Neural progenitor cell (in vitro differentiated cells): ENCODE results near the gene FAM216B. TPM values are rescaled to one million over a fixed set of nuclear protein-coding genes. Genes with fewer than 3 reads are reported as not detected.
A peak's percentile ranks its signal among the peaks of the same experiment; 100 is the strongest.

Experiments used
- DNase-seq: peaks from one replicate; pipeline ENCODE4 v3.0.0-alpha.2; 2016; ENCODE audit warnings: low spot score
- H2AFZ ChIP-seq: fragments of 200-600 bp; sonication (generic); replicated peaks from 2 replicates; pipeline ENCODE4 v1.6.1; 2016; ENCODE audit warnings: antibody characterized with exemption
- H3F3A ChIP-seq: fragments of 200-600 bp; sonication (generic); 2 replicates; pipeline ENCODE4 v1.6.1; 2016; ENCODE audit warnings: antibody characterized with exemption, low read depth
- H3K27ac ChIP-seq: fragments of 200-600 bp; sonication (generic); 2 replicates; pipeline ENCODE4 v1.5.1; 2016; ENCODE audit warnings: mild to moderate bottlenecking
- H3K27me3 ChIP-seq: fragments of 200-600 bp; sonication (generic); 2 replicates; pipeline ENCODE4 v1.6.1; 2016; ENCODE audit warnings: mild to moderate bottlenecking, moderate library complexity
- H3K36me3 ChIP-seq: fragments of 200-600 bp; sonication (generic); 2 replicates; pipeline ENCODE4 v1.5.1; 2016
- H3K4me1 ChIP-seq: fragments of 200-600 bp; sonication (generic); 2 replicates; pipeline ENCODE4 v1.6.1; 2016; ENCODE audit warnings: mixed run types
- H3K4me2 ChIP-seq: fragments of 200-600 bp; sonication (generic); 2 replicates; pipeline ENCODE4 v1.6.1; 2016
- H3K4me3 ChIP-seq: fragments of 200-600 bp; sonication (generic); 2 replicates; pipeline ENCODE4 v1.5.1; 2016
- H3K79me2 ChIP-seq: fragments of 200-600 bp; sonication (generic); 2 replicates; pipeline ENCODE4 v1.6.1; 2016; ENCODE audit warnings: low read depth
- H3K9ac ChIP-seq: fragments of 200-600 bp; sonication (generic); 2 replicates; pipeline ENCODE4 v1.6.1; 2016
- H3K9me3 ChIP-seq: fragments of 200-600 bp; sonication (generic); 2 replicates; pipeline ENCODE4 v1.5.1; 2016; ENCODE audit warnings: low read depth
- H4K20me1 ChIP-seq: fragments of 200-600 bp; sonication (generic); 2 replicates; pipeline ENCODE4 v1.6.1; 2016; ENCODE audit warnings: low read depth
- H3K27ac Mint-ChIP-seq: 3 replicates; pipeline ENCODE4 v1.8.0; 2021; ENCODE audit warnings: mixed read lengths
- H3K27me3 Mint-ChIP-seq: 2 replicates; pipeline ENCODE4 v1.8.0; 2022; ENCODE audit warnings: low read depth, mild to moderate bottlenecking, inconsistent platforms, moderate library complexity, mixed read lengths; ENCODE audit not compliant: insufficient read depth
- H3K36me3 Mint-ChIP-seq: 3 replicates; pipeline ENCODE4 v1.8.0; 2021; ENCODE audit warnings: mixed read lengths
- H3K4me1 Mint-ChIP-seq: 3 replicates; pipeline ENCODE4 v1.8.0; 2021; ENCODE audit warnings: mixed read lengths
- H3K4me3 Mint-ChIP-seq: 3 replicates; pipeline ENCODE4 v1.8.0; 2021; ENCODE audit warnings: mild to moderate bottlenecking, moderate library complexity, mixed read lengths
- H3K9me3 Mint-ChIP-seq: 3 replicates; pipeline ENCODE4 v1.8.0; 2020; ENCODE audit warnings: mixed read lengths
- EZH2 ChIP-seq: fragments of 200-600 bp; sonication (generic); IDR thresholded peaks from 2 replicates; pipeline ENCODE4 v1.6.1; 2017; ENCODE audit warnings: antibody characterized with exemption, mild to moderate bottlenecking, moderate library complexity
- EZH2phosphoT487 ChIP-seq: fragments of 200-600 bp; sonication (generic); IDR thresholded peaks from 2 replicates; pipeline ENCODE4 v1.6.1; 2017; ENCODE audit warnings: antibody characterized with exemption
- total RNA-seq: library from RNA; depleted of rRNA; stranded (reverse); fragments of >200 nt; gene quantifications from 2 replicates; pipeline ENCODE4 v1.2.3, GENCODE V29; 2015; ENCODE audit warnings: low replicate concordance
- TF ChIP-seq, protein P1 (sequence below): fragments of 200-600 bp; sonication (generic); IDR thresholded peaks from 2 replicates; pipeline ENCODE4 v1.5.1; 2017; ENCODE audit warnings: antibody characterized with exemption, mild to moderate bottlenecking

Gene FAM216B
- total RNA-seq, 1 donor from 2014 or later, result not detected

DNA sequence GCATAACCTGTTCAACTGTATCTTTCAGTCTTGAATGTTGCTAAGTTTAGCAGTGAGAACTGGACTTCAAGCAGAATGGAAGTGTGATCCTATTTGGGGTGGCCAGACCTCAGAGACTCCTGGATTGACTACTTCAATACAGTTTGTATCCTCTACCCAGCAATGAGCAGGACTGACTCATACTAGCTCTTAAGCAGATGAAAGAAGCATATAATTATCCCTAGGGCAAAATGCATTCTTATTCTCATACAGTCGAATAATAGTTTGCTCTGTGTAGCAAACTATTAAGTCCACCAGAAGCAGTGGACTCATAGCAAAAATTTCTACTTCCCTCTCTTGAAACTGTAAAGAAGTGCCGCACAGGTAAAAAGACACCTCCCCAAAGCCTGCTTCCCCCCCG lies 46.4 kb upstream of the FAM216B start:
- H3K9ac ChIP-seq, result no peak overlapping the region
- DNase-seq, result no peak
- H3K27ac ChIP-seq, result no peak overlapping the region
- H3K4me1 Mint-ChIP-seq, result no peaks in the 10 kb centered on the region
- H3K4me3 Mint-ChIP-seq, result no peak overlapping the region
- H3K4me2 ChIP-seq, result no peak overlapping the region
- no peaks in the 10 kb centered on the region for H3K9me3 Mint-ChIP-seq
- H2AFZ ChIP-seq, result peak overlapping the region; percentile 42
- H3K4me3 ChIP-seq, result no peak overlapping the region
- H3K79me2 ChIP-seq, result no peaks in the 10 kb centered on the region
- H3K9me3 ChIP-seq, result no peaks in the 10 kb centered on the region
- H3K4me1 ChIP-seq, result no peaks in the 10 kb centered on the region
- H3K27me3 ChIP-seq, result no peaks in the 10 kb centered on the region
- H3K36me3 Mint-ChIP-seq, result no peaks in the 10 kb centered on the region
- no peaks in the 10 kb centered on the region for H3F3A ChIP-seq
- H4K20me1 ChIP-seq, result no peaks in the 10 kb centered on the region
- H3K27ac Mint-ChIP-seq, result no peak overlapping the region
- no peaks in the 10 kb centered on the region for H3K27me3 Mint-ChIP-seq
- H3K36me3 ChIP-seq, result no peaks in the 10 kb centered on the region
- TF ChIP-seq EZH2phosphoT487 (no peak), EZH2 (no peak)
- TF ChIP-seq, protein P1, sequence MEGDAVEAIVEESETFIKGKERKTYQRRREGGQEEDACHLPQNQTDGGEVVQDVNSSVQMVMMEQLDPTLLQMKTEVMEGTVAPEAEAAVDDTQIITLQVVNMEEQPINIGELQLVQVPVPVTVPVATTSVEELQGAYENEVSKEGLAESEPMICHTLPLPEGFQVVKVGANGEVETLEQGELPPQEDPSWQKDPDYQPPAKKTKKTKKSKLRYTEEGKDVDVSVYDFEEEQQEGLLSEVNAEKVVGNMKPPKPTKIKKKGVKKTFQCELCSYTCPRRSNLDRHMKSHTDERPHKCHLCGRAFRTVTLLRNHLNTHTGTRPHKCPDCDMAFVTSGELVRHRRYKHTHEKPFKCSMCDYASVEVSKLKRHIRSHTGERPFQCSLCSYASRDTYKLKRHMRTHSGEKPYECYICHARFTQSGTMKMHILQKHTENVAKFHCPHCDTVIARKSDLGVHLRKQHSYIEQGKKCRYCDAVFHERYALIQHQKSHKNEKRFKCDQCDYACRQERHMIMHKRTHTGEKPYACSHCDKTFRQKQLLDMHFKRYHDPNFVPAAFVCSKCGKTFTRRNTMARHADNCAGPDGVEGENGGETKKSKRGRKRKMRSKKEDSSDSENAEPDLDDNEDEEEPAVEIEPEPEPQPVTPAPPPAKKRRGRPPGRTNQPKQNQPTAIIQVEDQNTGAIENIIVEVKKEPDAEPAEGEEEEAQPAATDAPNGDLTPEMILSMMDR, result no peak

DNA sequence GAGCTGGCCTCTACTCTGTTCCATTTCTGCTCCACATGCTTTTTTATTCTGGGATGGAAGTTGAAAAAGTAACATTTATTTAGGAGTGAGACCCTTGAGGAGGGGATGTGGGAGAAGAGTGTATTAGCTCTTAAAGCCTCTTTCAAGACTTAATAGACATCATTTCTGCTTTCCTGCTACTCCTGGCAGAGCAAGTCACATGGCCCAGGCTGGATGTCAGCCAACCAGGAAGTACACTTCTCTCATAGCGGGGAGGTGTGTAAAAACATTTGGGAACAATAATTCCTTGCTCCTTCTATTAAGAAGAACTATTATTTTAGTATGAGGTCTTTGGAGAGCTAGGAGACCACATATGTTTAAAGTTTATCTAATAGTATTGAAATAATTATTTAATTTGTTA lies 40.6 kb upstream of the FAM216B start:
- Histone ChIP-seq H3K9ac (no peak overlapping the region), H3K4me3 (no peak overlapping the region), H3K27me3 (no peaks in the 10 kb centered on the region), H3K4me2 (no peak overlapping the region), H3K36me3 (no peaks in the 10 kb centered on the region), H3K4me1 (no peaks in the 10 kb centered on the region), H3F3A (no peaks in the 10 kb centered on the region), H3K79me2 (no peaks in the 10 kb centered on the region), H2AFZ (peak overlapping the region; percentile 77), H3K27ac (no peak overlapping the region), H3K9me3 (no peaks in the 10 kb centered on the region), H4K20me1 (no peaks in the 10 kb centered on the region)
- H3K36me3 Mint-ChIP-seq, result no peaks in the 10 kb centered on the region
- DNase-seq, result no peak
- H3K27me3 Mint-ChIP-seq, result no peaks in the 10 kb centered on the region
- no peaks in the 10 kb centered on the region for H3K4me1 Mint-ChIP-seq
- TF ChIP-seq EZH2phosphoT487 (no peak), EZH2 (no peak)
- TF ChIP-seq, protein P1, result no peak
- H3K27ac Mint-ChIP-seq, result no peak overlapping the region
- H3K4me3 Mint-ChIP-seq, result no peak overlapping the region
- H3K9me3 Mint-ChIP-seq, result peaks cover 2% of the 10 kb centered on the region

DNA sequence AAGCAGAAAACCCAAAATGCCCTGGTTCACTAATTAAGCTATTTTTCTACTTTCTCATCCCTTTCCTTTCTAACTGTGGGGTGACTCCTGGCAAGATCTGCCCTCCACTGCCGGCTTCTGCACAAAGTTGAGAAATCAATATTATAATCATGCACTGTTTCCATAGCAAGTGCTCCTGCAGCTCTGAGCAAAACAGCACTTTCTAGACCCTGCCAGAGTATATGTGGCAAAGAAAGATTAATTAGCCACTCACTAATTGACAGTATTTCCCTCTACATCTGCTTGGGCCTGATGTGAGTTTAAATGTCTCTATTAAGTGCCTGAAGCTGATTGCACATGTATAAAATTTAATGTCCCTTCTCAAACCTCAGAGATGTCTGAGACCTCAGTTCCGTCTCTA lies 39.5 kb upstream of the FAM216B start:
- Histone ChIP-seq H3K4me1 (no peaks in the 10 kb centered on the region), H3K9ac (no peak overlapping the region), H3K36me3 (no peaks in the 10 kb centered on the region), H3K27ac (no peak overlapping the region), H3K9me3 (no peaks in the 10 kb centered on the region), H3K4me3 (no peak overlapping the region), H3F3A (no peaks in the 10 kb centered on the region), H3K79me2 (no peaks in the 10 kb centered on the region), H3K4me2 (no peak overlapping the region), H3K27me3 (no peaks in the 10 kb centered on the region), H2AFZ (no peak overlapping the region), H4K20me1 (no peaks in the 10 kb centered on the region)
- no peaks in the 10 kb centered on the region for H3K27me3 Mint-ChIP-seq
- no peak overlapping the region for H3K27ac Mint-ChIP-seq
- TF ChIP-seq, protein P1, result no peak
- TF ChIP-seq EZH2phosphoT487 (no peak), EZH2 (no peak)
- no peaks in the 10 kb centered on the region for H3K4me1 Mint-ChIP-seq
- H3K4me3 Mint-ChIP-seq, result no peak overlapping the region
- H3K9me3 Mint-ChIP-seq, result peaks cover 2% of the 10 kb centered on the region
- DNase-seq, result no peak
- H3K36me3 Mint-ChIP-seq, result no peaks in the 10 kb centered on the region

DNA sequence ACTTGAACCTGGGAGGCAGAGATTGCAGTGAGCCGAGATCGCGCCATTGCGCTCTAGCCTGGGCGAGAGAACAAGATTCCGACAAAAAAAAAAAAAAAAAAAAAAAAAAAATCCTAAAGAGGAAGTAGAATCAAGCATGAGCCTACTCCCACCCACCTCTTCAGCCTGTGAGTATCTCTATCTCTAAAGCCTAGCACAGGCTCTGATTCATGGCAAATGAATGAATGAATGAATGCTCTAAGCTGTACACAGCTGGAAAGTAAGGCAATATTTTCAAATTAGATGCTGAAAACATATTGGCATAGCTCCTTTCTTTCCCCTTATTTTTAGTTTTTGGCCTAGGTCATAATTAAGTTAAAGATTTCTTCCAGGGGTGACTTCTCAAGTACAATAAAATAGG lies 35.7 kb upstream of the FAM216B start:
- H3F3A ChIP-seq, result no peaks in the 10 kb centered on the region

More for the DNA sequence above, 35.7 kb upstream of the FAM216B start:
- Mint-ChIP-seq H3K4me1 (no peaks in the 10 kb centered on the region), H3K36me3 (no peaks in the 10 kb centered on the region), H3K27me3 (no peaks in the 10 kb centered on the region), H3K27ac (no peak overlapping the region), H3K4me3 (no peak overlapping the region), H3K9me3 (peaks cover 2% of the 10 kb centered on the region)
- Histone ChIP-seq H3K4me1 (no peaks in the 10 kb centered on the region), H3K9ac (no peak overlapping the region), H3K9me3 (no peaks in the 10 kb centered on the region), H3K27me3 (no peaks in the 10 kb centered on the region), H3K79me2 (no peaks in the 10 kb centered on the region), H3K4me2 (no peak overlapping the region), H2AFZ (no peak overlapping the region), H3K27ac (no peak overlapping the region), H3K36me3 (no peaks in the 10 kb centered on the region), H4K20me1 (no peaks in the 10 kb centered on the region), H3K4me3 (no peak overlapping the region)
- TF ChIP-seq, protein P1, result no peak
- TF ChIP-seq EZH2phosphoT487, result no peak
- TF ChIP-seq EZH2, result no peak
- DNase-seq, result no peak
